GM12878 (cell line): ENCODE data around the gene PCDHB16. TPM values are rescaled to one million over a fixed set of nuclear protein-coding genes. Genes with fewer than 3 reads are reported as not detected.

ENCODE experiments used
- ATAC-seq: fragments of 200-7000 bp; cut with Tn5 transposase; 3 replicates; pipeline ENCODE4 v1.9.1; 2020; ENCODE audit warnings: mild to moderate bottlenecking, moderate library complexity
- BruUV-seq: library from RNA; stranded (reverse); fragments of 400-500 nt; replicated peaks from 2 replicates; lab custom pipeline; 2021; lab: Mats Ljungman, UMichigan
- CTCF ChIA-PET: fragments of 300-600 bp; sonication (Branson Sonifier 250); formaldehyde crosslinking; extraction: SDS; loops from one replicate; lab custom pipeline; 2021; ENCODE audit warnings: inconsistent platforms; lab: Yijun Ruan, JAX
- POLR2A ChIA-PET: fragments of 350-600 bp; formaldehyde crosslinking; extraction: SDS; loops from one replicate; lab custom pipeline; 2021; ENCODE audit warnings: inconsistent platforms; lab: Charles Lee
- RAD21 ChIA-PET: fragments of 300-600 bp; sonication (Branson Sonifier 250); formaldehyde crosslinking; loops from one replicate; lab custom pipeline; 2023; ENCODE audit warnings: antibody characterized with exemption; ENCODE audit not compliant: unreplicated experiment; lab: Charles Lee
- SMC1A ChIA-PET: fragments of 300-600 bp; sonication (Branson Sonifier 250); formaldehyde crosslinking; loops from one replicate; lab custom pipeline; 2023; ENCODE audit not compliant: unreplicated experiment, uncharacterized antibody; lab: Charles Lee
- DNase-seq: peaks from one replicate; pipeline ENCODE4 v3.0.0-alpha.2; 2011; ENCODE audit warnings: low read depth, low spot score
- FAIRE-seq: peaks from 3 replicates; lab custom pipeline; 2011; peaks lifted over from hg19 to GRCh38; lab: Jason Lieb, UNC
- H2AFZ ChIP-seq: 2 replicates; pipeline ENCODE4 v1.6.0; 2011; ENCODE audit warnings: low read depth, low read length, control low read depth; ENCODE audit not compliant: control insufficient read depth
- H3K27ac ChIP-seq: 2 replicates; pipeline ENCODE4 v1.5.1; 2011; ENCODE audit warnings: control low read depth; ENCODE audit not compliant: control insufficient read depth, insufficient read depth
- H3K27me3 ChIP-seq, 2 experiments: replicated peaks in 1 of 2; 2 replicates each; pipeline versions ENCODE4 v1.6.0 to v1.6.1; 2011; ENCODE audit warnings: low read length in 1 of 2; ENCODE audit not compliant: control insufficient read depth in 2 of 2, insufficient read depth in 2 of 2
- H3K36me3 ChIP-seq, 2 experiments: 2 replicates each; pipeline ENCODE4 v1.5.1; 2011; ENCODE audit warnings: low read length in 1 of 2; ENCODE audit not compliant: control insufficient read depth in 2 of 2, insufficient read depth in 2 of 2
- H3K4me1 ChIP-seq: 2 replicates; pipeline ENCODE4 v1.6.1; 2011; ENCODE audit warnings: mild to moderate bottlenecking, low read length, moderate library complexity, mixed read lengths; ENCODE audit not compliant: control insufficient read depth, insufficient read depth
- H3K4me2 ChIP-seq: 2 replicates; pipeline ENCODE4 v1.6.0; 2011; ENCODE audit warnings: control low read depth; ENCODE audit not compliant: control insufficient read depth, insufficient read depth
- H3K4me3 ChIP-seq: fragments of 200-600 bp; sonication (generic); 2 replicates; pipeline ENCODE4 v1.5.1; 2016
- H3K79me2 ChIP-seq: 2 replicates; pipeline ENCODE4 v1.6.0; 2011; ENCODE audit warnings: low read length; ENCODE audit not compliant: control insufficient read depth, insufficient read depth
- H3K9ac ChIP-seq: 2 replicates; pipeline ENCODE4 v1.8.0; 2011; ENCODE audit warnings: low read length, control low read depth, mixed read lengths; ENCODE audit not compliant: control insufficient read depth, insufficient read depth
- H3K9me3 ChIP-seq: replicated peaks from 3 replicates; pipeline ENCODE4 v1.5.1; 2011; ENCODE audit warnings: mild to moderate bottlenecking, low read length; ENCODE audit not compliant: control insufficient read depth, insufficient read depth
- H4K20me1 ChIP-seq: 2 replicates; pipeline ENCODE4 v1.6.0; 2011; ENCODE audit not compliant: control insufficient read depth, insufficient read depth
- CBX5 ChIP-seq: sonication (generic); IDR thresholded peaks from 2 replicates; pipeline ENCODE4 v1.6.1; 2016; ENCODE audit warnings: low read depth, moderate library complexity, mild to moderate bottlenecking, inconsistent platforms
- CHD1 ChIP-seq: IDR thresholded peaks from 2 replicates; pipeline ENCODE4 v1.6.1; 2012; ENCODE audit warnings: low read depth, low read length, improper control_type of control experiment
- CREB1 ChIP-seq: IDR thresholded peaks from 2 replicates; pipeline ENCODE4 v1.6.1; 2012; ENCODE audit warnings: low read depth, mild to moderate bottlenecking, inconsistent platforms
- HDAC2 ChIP-seq: fragments of 200-600 bp; sonication (generic); IDR thresholded peaks from 2 replicates; pipeline ENCODE4 v1.6.1; 2017
- JUND ChIP-seq: IDR thresholded peaks from 2 replicates; pipeline ENCODE4 v1.6.1; 2012; ENCODE audit warnings: low read depth, mild to moderate bottlenecking, low read length, improper control_type of control experiment, moderate library complexity
- KDM1A ChIP-seq: fragments of 200-600 bp; sonication (generic); IDR thresholded peaks from 2 replicates; pipeline ENCODE4 v1.6.1; 2016; ENCODE audit warnings: borderline replicate concordance
- LARP7 ChIP-seq: fragments of 450-650 bp; IDR thresholded peaks from 2 replicates; pipeline ENCODE4 v1.6.1; 2017; ENCODE audit warnings: mild to moderate bottlenecking
- SIX5 ChIP-seq: IDR thresholded peaks from 2 replicates; pipeline ENCODE4 v1.6.1; 2011; ENCODE audit warnings: mild to moderate bottlenecking, low read depth, low read length, moderate library complexity; ENCODE audit not compliant: severe bottlenecking
- ZNF274 ChIP-seq: IDR thresholded peaks from one replicate; pipeline ENCODE4 v1.8.0; 2011; ENCODE audit not compliant: insufficient read length, insufficient read depth
- WGBS: methylation state at CpG from one replicate; pipeline ENCODE4 v1.1.6; 2016; ENCODE audit warnings: low lambda C conversion rate; ENCODE audit not compliant: insufficient replicate concordance, insufficient coverage; ENCODE audit errors: missing lambda C conversion rate; 5-methylcytosine and 5-hydroxymethylcytosine counted together
- in situ Hi-C: fragments of 300-500 bp; cut with MboI; formaldehyde crosslinking; loops from 9 replicates; pipeline ENCODE4 v1.14.3; 2018; ENCODE audit warnings: mixed read lengths
- intact Hi-C: fragments of 100-400 bp; cut with micrococcal nuclease; formaldehyde crosslinking; loops from one replicate; pipeline ENCODE4 v1.14.2; 2022; ENCODE audit not compliant: unreplicated experiment
- polyA plus RNA-seq, 11 experiments: library from polyadenylated mRNA; depleted of rRNA in 4 of 11; unstranded in 6 of 11; stranded (reverse) in 5 of 11; fragments of >200 nt; fragmentation: Nextera tagmentation in 4 of 11; fragmentation: Illumina TruSeq in 1 of 11; extraction: Ambion mirVana in 4 of 11; extraction: Trizol in 1 of 11; gene quantifications; 1 replicate in 1 of 11; 2 replicates in 10 of 11; pipeline versions ENCODE4 v1.2.1 to v1.2.3, GENCODE V29; 2011 to 2016; ENCODE audit warnings: inconsistent platforms in 2 of 11, missing spikeins in 2 of 11, low read depth in 1 of 11
- total RNA-seq, 4 experiments: library from RNA; depleted of rRNA in 3 of 4; stranded (reverse); fragments of >200 nt in 3 of 4; fragmentation: Illumina TruSeq in 1 of 4; extraction: Trizol in 1 of 4; gene quantifications; 2 replicates each; pipeline versions ENCODE4 v1.2.1 to v1.2.3, GENCODE V29; 2013 to 2021
- TF ChIP-seq, protein P1 (sequence below): fragments of 450-650 bp; formaldehyde crosslinking; IDR thresholded peaks from 2 replicates; pipeline ENCODE4 v1.4.0; 2020; ENCODE audit warnings: mild to moderate bottlenecking, moderate library complexity

Gene PCDHB16
- total and polyA plus RNA-seq, 10 of the 15 experiments (the other 5 are each of a cell fraction or from before 2014, with no cell fraction given): 0.01 TPM; not detected in 9

DNA sequence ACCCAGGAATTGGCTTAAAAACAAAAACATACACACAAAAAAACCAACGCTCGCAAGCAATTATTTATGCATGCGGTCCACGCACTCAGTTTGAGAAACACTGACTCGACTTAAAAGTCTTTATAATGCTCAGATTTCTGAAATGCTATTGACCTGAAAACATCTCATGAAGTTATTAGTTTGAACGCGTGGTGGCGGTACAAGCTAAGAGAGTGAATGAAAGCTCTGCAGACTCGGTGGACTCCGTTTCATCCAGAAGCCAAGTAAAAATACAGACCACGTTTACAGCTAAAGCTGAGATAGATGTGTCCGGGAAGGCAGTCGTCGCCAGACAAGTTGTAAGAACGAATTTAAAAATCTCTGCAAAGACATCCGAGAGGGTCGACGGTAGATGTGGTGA lies 32.4 kb upstream of the PCDHB16 start, which contains the start of gene PCDHB6:
PCDHB6 (plus strand) TSS at position 246 of the 400 bp plus-strand sequence. CDS start 201 bp downstream, outside the sequence.
- H3K4me3 ChIP-seq: no peak within 1 kb of the TSS

More for the DNA sequence above, 32.4 kb upstream of the PCDHB16 start, which contains the start of gene PCDHB6:
- no peak; the same call in 2 of the 3 replicates for ATAC-seq
- TF ChIP-seq, protein P1, sequence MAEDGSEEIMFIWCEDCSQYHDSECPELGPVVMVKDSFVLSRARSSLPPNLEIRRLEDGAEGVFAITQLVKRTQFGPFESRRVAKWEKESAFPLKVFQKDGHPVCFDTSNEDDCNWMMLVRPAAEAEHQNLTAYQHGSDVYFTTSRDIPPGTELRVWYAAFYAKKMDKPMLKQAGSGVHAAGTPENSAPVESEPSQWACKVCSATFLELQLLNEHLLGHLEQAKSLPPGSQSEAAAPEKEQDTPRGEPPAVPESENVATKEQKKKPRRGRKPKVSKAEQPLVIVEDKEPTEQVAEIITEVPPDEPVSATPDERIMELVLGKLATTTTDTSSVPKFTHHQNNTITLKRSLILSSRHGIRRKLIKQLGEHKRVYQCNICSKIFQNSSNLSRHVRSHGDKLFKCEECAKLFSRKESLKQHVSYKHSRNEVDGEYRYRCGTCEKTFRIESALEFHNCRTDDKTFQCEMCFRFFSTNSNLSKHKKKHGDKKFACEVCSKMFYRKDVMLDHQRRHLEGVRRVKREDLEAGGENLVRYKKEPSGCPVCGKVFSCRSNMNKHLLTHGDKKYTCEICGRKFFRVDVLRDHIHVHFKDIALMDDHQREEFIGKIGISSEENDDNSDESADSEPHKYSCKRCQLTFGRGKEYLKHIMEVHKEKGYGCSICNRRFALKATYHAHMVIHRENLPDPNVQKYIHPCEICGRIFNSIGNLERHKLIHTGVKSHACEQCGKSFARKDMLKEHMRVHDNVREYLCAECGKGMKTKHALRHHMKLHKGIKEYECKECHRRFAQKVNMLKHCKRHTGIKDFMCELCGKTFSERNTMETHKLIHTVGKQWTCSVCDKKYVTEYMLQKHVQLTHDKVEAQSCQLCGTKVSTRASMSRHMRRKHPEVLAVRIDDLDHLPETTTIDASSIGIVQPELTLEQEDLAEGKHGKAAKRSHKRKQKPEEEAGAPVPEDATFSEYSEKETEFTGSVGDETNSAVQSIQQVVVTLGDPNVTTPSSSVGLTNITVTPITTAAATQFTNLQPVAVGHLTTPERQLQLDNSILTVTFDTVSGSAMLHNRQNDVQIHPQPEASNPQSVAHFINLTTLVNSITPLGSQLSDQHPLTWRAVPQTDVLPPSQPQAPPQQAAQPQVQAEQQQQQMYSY (CRISPR knock-in tag): no peak
- TF ChIP-seq SIX5: no peak
- no peak for TF ChIP-seq CREB1
- TF ChIP-seq ZNF274: no peak
- no peak for TF ChIP-seq CHD1
- TF ChIP-seq JUND: no peak
- no peak for TF ChIP-seq HDAC2
- TF ChIP-seq KDM1A: no peak
- no peak for TF ChIP-seq LARP7
- no peak for TF ChIP-seq CBX5
- no peak for DNase-seq
- no peak within 1 kb of the TSS for H3K9ac ChIP-seq
- WGBS: 29% methylated on average over 18 of the region's 18 CpGs
- H3K9me3 ChIP-seq: no peaks in the 10 kb centered on the region; the same call in 1 of the 3 replicates
- ChIA-PET CTCF (interaction anchor here (0.6 to 1.7 kb wide), 2 partner anchors 149 to 414 kb away, joined by 4 read pairs; no protein-coding TSS in a partner anchor), SMC1A (no interaction called here), RAD21 (no interaction called here), POLR2A (no interaction called here)
- no peaks in the 10 kb centered on the region for H3K36me3 ChIP-seq
- no peak within 1 kb of the TSS for H2AFZ ChIP-seq
- H3K79me2 ChIP-seq: no peaks in the 10 kb centered on the region
- H3K4me2 ChIP-seq: no peak within 1 kb of the TSS
- intact Hi-C loops (no loop called here), in situ Hi-C loops (no loop called here)
- no peaks in the 10 kb centered on the region for H3K27me3 ChIP-seq
- BruUV-seq: no TSS peak
- no peak for FAIRE-seq
- no peaks in the 10 kb centered on the region for H4K20me1 ChIP-seq
- no peak within 1 kb of the TSS for H3K27ac ChIP-seq
- H3K4me1 ChIP-seq: no peaks in the 10 kb centered on the region
